ENCODE data around the gene HOOK2. TPM values are rescaled to one million over a fixed set of nuclear protein-coding genes. Genes with fewer than 3 reads are reported as not detected.

The HOOK2 gene
- total and polyA plus RNA-seq, 2 of the 13 experiments (the other 11 are each of a cell fraction or from before 2014, with no cell fraction given) = 9.2 to 12.9 TPM

DNA sequence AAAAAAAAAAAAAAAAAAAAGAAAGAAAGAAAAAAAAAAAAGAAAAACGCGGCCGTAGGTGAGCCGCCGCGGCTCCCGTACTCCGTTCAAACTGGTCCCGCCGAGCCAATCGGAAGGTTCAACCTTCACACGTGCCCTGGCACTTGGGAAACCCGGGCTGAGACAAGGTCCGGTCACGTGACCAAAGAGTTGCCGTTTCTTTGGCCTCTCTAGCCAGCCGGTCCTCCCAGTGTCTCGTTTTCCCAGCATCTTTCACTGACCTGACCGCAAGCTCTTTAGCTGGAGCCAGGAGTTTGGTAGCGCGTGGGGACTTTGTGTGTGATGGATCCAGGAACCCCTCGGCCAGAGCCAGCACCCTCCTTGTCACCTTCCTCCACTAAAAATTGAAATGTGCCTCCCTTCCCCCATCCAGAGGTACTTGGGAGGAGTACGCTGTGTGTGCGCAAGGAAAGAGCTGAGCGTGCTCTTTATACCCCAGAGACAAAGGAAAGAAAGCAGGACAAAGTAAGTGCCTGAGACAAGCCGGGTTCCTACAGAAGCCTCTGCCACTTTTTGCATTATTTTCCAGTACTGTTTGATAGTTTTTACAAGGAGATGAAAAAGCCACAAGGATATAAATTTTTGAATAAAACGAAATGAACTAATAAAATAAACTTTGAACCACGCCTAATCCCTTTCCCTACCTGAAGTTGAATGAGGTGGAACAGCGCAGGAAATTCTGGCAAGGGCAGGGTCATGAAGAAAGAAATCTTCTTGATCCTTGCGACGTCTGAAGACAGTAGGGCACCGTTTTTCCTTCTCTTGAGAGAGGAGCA lies 52.6 kb downstream of the HOOK2 start (continued):
- TF ChIP-seq, protein P1, sequence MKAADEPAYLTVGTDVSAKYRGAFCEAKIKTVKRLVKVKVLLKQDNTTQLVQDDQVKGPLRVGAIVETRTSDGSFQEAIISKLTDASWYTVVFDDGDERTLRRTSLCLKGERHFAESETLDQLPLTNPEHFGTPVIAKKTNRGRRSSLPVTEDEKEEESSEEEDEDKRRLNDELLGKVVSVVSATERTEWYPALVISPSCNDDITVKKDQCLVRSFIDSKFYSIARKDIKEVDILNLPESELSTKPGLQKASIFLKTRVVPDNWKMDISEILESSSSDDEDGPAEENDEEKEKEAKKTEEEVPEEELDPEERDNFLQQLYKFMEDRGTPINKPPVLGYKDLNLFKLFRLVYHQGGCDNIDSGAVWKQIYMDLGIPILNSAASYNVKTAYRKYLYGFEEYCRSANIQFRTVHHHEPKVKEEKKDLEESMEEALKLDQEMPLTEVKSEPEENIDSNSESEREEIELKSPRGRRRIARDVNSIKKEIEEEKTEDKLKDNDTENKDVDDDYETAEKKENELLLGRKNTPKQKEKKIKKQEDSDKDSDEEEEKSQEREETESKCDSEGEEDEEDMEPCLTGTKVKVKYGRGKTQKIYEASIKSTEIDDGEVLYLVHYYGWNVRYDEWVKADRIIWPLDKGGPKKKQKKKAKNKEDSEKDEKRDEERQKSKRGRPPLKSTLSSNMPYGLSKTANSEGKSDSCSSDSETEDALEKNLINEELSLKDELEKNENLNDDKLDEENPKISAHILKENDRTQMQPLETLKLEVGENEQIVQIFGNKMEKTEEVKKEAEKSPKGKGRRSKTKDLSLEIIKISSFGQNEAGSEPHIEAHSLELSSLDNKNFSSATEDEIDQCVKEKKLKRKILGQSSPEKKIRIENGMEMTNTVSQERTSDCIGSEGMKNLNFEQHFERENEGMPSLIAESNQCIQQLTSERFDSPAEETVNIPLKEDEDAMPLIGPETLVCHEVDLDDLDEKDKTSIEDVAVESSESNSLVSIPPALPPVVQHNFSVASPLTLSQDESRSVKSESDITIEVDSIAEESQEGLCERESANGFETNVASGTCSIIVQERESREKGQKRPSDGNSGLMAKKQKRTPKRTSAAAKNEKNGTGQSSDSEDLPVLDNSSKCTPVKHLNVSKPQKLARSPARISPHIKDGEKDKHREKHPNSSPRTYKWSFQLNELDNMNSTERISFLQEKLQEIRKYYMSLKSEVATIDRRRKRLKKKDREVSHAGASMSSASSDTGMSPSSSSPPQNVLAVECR (CRISPR knock-in tag; IDR thresholded peaks at IDR 0.05; ENCODE audit: borderline replicate concordance) = peak; percentile 67; the same call in 1 of the 2 replicates
- TF ChIP-seq REPIN1 (CRISPR knock-in tag; IDR thresholded peaks at IDR 0.05; ENCODE audit: borderline replicate concordance, low read depth) = 0 out of 2 replicates have a peak, but pooled peaks have one; percentile 36
- TF ChIP-seq SSRP1 (CRISPR knock-in tag; IDR thresholded peaks at IDR 0.05) = no peak
- TF ChIP-seq KDM3A (CRISPR knock-in tag; IDR thresholded peaks at IDR 0.05; ENCODE audit: low read depth) = peak; percentile 68; the same call in 1 of the 2 replicates
- TF ChIP-seq ZNF468 (CRISPR knock-in tag; IDR thresholded peaks at IDR 0.05) = no peak
- no peak for TF ChIP-seq ZNF441 (CRISPR knock-in tag; IDR thresholded peaks at IDR 0.05; ENCODE audit: borderline replicate concordance)
- TF ChIP-seq TOE1 (CRISPR knock-in tag; IDR thresholded peaks at IDR 0.05) = no peak
- TF ChIP-seq FOXO1 (CRISPR knock-in tag; IDR thresholded peaks at IDR 0.05) = peak; percentile 44; the same call in 1 of the 2 replicates
- TF ChIP-seq YEATS2 (CRISPR knock-in tag; IDR thresholded peaks at IDR 0.05; ENCODE audit: borderline replicate concordance) = peak; percentile 93
- no peak for TF ChIP-seq CENPX (CRISPR knock-in tag; IDR thresholded peaks at IDR 0.05)
- TF ChIP-seq, protein P2, sequence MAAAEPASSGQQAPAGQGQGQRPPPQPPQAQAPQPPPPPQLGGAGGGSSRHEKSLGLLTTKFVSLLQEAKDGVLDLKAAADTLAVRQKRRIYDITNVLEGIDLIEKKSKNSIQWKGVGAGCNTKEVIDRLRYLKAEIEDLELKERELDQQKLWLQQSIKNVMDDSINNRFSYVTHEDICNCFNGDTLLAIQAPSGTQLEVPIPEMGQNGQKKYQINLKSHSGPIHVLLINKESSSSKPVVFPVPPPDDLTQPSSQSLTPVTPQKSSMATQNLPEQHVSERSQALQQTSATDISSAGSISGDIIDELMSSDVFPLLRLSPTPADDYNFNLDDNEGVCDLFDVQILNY (CRISPR knock-in tag; conservative IDR thresholded peaks at IDR 0.05) = peak; percentile 60; the same call in 1 of the 2 replicates
- no peak for TF ChIP-seq ZNF619 (CRISPR knock-in tag; IDR thresholded peaks at IDR 0.05)
- no peak for TF ChIP-seq ZNF101 (CRISPR knock-in tag; IDR thresholded peaks at IDR 0.05; ENCODE audit: borderline replicate concordance, low read depth)
- peak; percentile 95 for TF ChIP-seq GATAD1 (CRISPR knock-in tag; IDR thresholded peaks at IDR 0.05)
- TF ChIP-seq ZNF781 (CRISPR knock-in tag; IDR thresholded peaks at IDR 0.05; ENCODE audit: borderline replicate concordance, not compliant biosample characterization) = peak; percentile 36
- no peak for TF ChIP-seq KDM6A (CRISPR knock-in tag; IDR thresholded peaks at IDR 0.05; ENCODE audit: low read depth)
- no peak for TF ChIP-seq TBP (CRISPR knock-in tag; IDR thresholded peaks at IDR 0.05)
- TF ChIP-seq ZNF615 (CRISPR knock-in tag; IDR thresholded peaks at IDR 0.05; ENCODE audit: borderline replicate concordance) = no peak
- TF ChIP-seq, protein P3, sequence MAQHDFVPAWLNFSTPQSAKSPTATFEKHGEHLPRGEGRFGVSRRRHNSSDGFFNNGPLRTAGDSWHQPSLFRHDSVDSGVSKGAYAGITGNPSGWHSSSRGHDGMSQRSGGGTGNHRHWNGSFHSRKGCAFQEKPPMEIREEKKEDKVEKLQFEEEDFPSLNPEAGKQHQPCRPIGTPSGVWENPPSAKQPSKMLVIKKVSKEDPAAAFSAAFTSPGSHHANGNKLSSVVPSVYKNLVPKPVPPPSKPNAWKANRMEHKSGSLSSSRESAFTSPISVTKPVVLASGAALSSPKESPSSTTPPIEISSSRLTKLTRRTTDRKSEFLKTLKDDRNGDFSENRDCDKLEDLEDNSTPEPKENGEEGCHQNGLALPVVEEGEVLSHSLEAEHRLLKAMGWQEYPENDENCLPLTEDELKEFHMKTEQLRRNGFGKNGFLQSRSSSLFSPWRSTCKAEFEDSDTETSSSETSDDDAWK (CRISPR knock-in tag; IDR thresholded peaks at IDR 0.05) = no peak
- TF ChIP-seq SMAD3 (CRISPR knock-in tag; IDR thresholded peaks at IDR 0.05) = no peak
- TF ChIP-seq ZNF775 (CRISPR knock-in tag; IDR thresholded peaks at IDR 0.05; ENCODE audit: borderline replicate concordance) = no peak
- TF ChIP-seq ELF4 (CRISPR knock-in tag; IDR thresholded peaks at IDR 0.05; ENCODE audit: borderline replicate concordance) = no peak
- TF ChIP-seq NFE2L2 (IDR thresholded peaks at IDR 0.05; ENCODE audit: low read length) = no peak

Data from HepG2 (cell line).